UCSD-AML1 (cell line): ENCODE results near the gene CD46.
"Not testable (repeated sequence)": the region's sequence is repeated elsewhere in the genome, so short reads cannot be mapped to it uniquely, and the experiment has no call there.

Experiments
- DNase-seq: peaks from one replicate; lab custom pipeline; 2025; ENCODE audit not compliant: unreplicated experiment; lab: John Stamatoyannopoulos, UW

CD46 gene

GRCh38 chr1:207751790-207752455, at the start of gene CD46:
CD46 (plus strand) TSS chr1:207752054; CDS start chr1:207752213, 159 bp downstream.
- peak; percentile 99 for DNase-seq

GRCh38 chr1:207702317-207702716, 49.5 kb upstream of the CD46 start:
- no peak for DNase-seq

- DNase-seq: no peak
These were observed 48.1 kb upstream of the CD46 start for GRCh38 chr1:207703712-207704111.

GRCh38 chr1:207708004-207708403, 43.9 kb upstream of the CD46 start:
- not testable (repeated sequence) for DNase-seq

- DNase-seq: no peak
These were observed 40.6 kb upstream of the CD46 start for GRCh38 chr1:207711285-207711684.

GRCh38 chr1:207712701-207713100, 39.2 kb upstream of the CD46 start:
- DNase-seq: not testable (repeated sequence)

GRCh38 chr1:207713529-207713928, 38.3 kb upstream of the CD46 start:
- no peak for DNase-seq

GRCh38 chr1:207719234-207719633, 32.6 kb upstream of the CD46 start:
- no peak for DNase-seq

GRCh38 chr1:207728200-207728858, 23.5 kb upstream of the CD46 start:
- DNase-seq: not testable (repeated sequence)

GRCh38 chr1:207737503-207738157, 14.2 kb upstream of the CD46 start:
- not testable (repeated sequence) for DNase-seq

- DNase-seq: not testable (repeated sequence)
These were observed 13.6 kb upstream of the CD46 start for GRCh38 chr1:207738158-207738659.

GRCh38 chr1:207740207-207740606, 11.6 kb upstream of the CD46 start:
- DNase-seq: no peak

GRCh38 chr1:207742850-207743555, 8.9 kb upstream of the CD46 start:
- DNase-seq: no peak

GRCh38 chr1:207744000-207744534, 7.8 kb upstream of the CD46 start:
- DNase-seq: no peak

GRCh38 chr1:207745285-207745684, 6.6 kb upstream of the CD46 start:
- no peak for DNase-seq

GRCh38 chr1:207745839-207746767, 5.8 kb upstream of the CD46 start:
- no peak for DNase-seq

GRCh38 chr1:207747627-207748492, 4.0 kb upstream of the CD46 start:
- no peak for DNase-seq

- DNase-seq: no peak
These were observed 2.9 kb upstream of the CD46 start for GRCh38 chr1:207748737-207749528.
